HG02840 (cell line): ENCODE measurements around the gene RSF1.

Experiments used
- ATAC-seq: cut with Tn5 transposase; IDR thresholded peaks from one replicate; pipeline ENCODE4 v1.9.1; 2021; ENCODE audit warnings: mild to moderate bottlenecking, moderate library complexity, moderate number of reproducible peaks; ENCODE audit not compliant: unreplicated experiment, low FRiP score

The RSF1 gene

DNA sequence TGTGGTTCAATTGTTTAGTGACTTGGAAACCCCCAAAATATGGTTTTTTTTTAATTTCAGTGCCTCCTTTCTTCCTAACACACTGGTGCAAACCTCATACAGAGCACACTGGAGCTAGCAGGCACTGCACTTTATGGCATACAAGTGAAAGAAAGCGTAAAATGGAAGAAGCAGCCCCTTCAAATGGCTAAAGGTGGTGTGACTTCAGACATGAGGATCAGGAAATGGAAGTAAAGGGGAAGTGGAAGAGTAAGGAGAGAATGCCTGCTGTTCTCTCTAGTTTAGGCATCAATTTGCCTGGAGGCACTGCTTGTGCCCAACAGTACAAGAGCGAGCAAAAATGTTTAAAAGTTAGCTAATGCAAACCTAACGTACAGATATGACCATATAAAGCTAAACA is 5.7 kb downstream of the RSF1 start:
- ATAC-seq, result no peak

DNA sequence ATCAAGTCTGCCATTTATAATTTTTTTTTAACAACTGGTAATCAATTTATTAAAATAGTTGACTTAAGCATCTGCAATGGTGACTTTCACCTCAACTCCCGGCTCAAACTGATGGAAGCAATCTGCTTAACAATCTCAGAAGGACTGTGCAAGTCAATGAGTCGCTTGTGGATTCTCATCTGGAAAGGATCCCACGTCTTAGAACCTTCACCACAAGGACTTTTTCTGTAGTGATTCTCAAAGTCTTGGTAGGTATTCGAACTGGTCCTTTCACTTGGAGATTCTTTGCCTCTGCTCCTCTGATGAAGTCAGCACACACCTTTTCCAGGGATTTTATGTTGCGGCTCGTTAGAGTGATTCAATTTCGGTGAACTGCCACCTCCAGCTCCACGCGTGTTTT is 7.3 kb downstream of the RSF1 start:
- ATAC-seq, result no peak

DNA sequence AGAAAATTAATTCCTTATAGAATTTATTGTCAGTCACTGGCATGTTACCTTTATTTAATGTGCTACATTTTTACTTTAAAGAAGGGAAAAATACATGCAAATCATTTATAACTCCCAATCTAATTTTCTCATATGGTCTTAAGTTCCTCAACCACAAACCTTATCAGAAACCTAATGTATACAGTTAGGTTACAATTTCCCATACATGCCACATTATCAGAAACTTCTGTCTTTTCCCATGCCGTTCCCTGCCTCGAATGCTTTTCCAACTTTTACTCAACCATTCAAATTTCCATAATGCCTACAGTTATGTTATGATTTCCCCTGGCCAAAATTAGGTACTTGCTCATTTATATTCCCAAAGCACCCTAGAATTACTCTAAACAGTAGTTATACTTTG is 13.5 kb downstream of the RSF1 start:
- no peak for ATAC-seq

DNA sequence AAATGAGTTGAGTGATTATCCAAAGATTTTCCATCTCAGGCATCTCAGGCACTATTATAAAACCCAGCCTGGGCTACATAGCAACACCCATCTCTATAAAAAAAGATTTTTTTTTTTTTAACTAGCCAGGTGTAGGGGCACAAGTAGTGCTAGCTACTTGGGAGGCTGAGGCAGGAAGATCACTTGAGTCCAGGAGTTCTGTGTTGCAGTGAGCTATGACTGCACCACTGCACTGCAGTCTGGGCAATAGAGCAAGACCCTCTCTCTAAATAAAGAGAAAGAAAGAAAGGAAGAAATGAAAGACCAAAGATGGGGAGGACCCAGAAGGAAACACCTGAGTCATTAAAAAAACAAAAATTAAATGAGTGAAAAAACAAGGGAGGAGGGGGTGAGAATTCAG is 14.1 kb downstream of the RSF1 start:
- no peak for ATAC-seq

DNA sequence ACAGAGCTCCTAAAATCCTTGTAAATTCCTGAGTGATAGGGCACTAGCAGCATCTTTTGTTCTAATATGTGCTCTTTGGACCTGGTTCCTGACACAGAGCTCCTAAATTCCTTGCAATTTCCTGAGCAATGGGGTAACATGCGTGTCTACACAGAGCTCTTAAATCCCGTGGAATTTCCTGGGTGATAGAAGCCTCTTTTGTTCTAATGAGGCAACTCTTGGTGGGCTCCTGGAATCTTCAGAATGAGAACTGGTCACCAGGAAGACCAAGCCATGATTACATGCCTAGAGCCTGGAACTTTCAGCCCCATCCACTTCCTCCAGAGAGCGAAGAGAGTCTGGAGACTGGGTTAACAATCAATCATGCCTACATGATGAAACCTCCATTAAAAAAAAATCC is 19.0 kb downstream of the RSF1 start:
- ATAC-seq, result no peak

GRCh38 chr11:77800449-77800848 is 20.1 kb downstream of the RSF1 start:
- no peak for ATAC-seq

- ATAC-seq, result no peak
Observed at GRCh38 chr11:77799338-77799737, 21.2 kb downstream of the RSF1 start.

GRCh38 chr11:77793972-77794371 is 26.6 kb downstream of the RSF1 start:
- ATAC-seq, result no peak

DNA sequence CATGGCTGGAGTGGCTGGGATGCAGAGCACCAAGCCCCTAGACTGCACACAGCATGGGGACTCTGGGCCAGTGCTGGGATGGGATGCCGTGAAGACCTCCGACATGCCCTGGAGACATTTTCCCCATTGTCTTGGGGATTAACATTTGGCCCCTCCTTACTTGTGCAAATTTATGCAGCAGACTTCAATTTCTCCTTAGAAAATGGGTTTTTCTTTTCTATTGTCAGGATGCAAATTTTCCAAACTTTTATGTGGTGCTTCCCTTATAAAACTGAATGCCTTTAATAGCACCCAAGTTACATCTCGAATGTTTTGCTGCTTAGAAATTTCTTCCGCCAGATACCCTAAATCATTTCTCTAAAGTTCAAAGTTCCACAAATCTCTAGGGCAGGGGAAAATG is 29.2 kb downstream of the RSF1 start:
- no peak for ATAC-seq

- ATAC-seq, result no peak
Observed at GRCh38 chr11:77789731-77790476, 30.6 kb downstream of the RSF1 start.

GRCh38 chr11:77789061-77789730 is 31.3 kb downstream of the RSF1 start:
- no peak for ATAC-seq

DNA sequence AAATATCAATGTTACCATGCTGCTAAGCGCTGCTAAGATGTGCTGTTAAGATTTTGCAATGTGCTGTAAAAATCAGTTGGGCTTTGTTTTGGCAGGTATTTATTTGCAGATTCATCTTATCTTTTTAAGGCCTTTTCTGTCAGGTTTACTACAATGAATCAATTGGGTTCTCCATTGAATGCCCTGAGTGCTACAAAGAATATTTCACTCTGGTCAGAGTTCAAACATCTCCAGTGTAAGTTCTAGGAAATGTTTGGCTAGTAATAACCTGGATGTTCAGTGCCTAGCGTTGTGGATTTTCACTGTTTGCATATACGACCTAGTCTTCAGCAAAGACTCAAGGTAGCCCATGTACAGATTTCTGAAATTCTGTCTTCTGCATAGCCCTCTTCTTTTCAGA is 36.0 kb downstream of the RSF1 start:
- no peak for ATAC-seq

- ATAC-seq, result no peak
Observed at GRCh38 chr11:77783025-77783424, 37.5 kb downstream of the RSF1 start.

DNA sequence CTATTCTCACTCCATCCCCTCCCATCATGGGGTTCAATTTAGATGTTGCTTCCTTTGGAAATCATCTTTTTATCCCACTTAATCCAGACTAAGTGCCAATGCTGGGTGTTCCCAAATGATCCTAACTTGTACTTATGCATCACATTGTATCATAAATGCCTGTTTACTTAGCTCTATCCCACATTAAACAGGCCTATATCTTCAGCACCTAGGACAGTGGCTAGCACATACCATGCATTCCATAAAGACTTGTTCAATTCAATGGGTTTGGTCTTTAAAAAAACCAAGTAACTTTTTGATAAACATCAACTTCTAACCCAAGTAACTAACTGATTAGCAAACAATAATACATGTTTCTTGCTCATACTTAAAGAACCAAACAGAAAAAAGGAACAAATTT is 40.6 kb downstream of the RSF1 start:
- ATAC-seq, result no peak

GRCh38 chr11:77778549-77778948 is 42.0 kb downstream of the RSF1 start:
- no peak for ATAC-seq

GRCh38 chr11:77778118-77778517 is 42.4 kb downstream of the RSF1 start:
- no peak for ATAC-seq

- no peak for ATAC-seq
Observed at GRCh38 chr11:77776455-77776854, 44.1 kb downstream of the RSF1 start.

- no peak for ATAC-seq
Observed at GRCh38 chr11:77775936-77776335, 44.6 kb downstream of the RSF1 start.

GRCh38 chr11:77771135-77771534 is 49.4 kb downstream of the RSF1 start:
- ATAC-seq, result no peak

GRCh38 chr11:77770629-77771028 is 49.9 kb downstream of the RSF1 start:
- no peak for ATAC-seq

- ATAC-seq, result no peak
Observed at GRCh38 chr11:77762426-77762825, 58.1 kb downstream of the RSF1 start.

DNA sequence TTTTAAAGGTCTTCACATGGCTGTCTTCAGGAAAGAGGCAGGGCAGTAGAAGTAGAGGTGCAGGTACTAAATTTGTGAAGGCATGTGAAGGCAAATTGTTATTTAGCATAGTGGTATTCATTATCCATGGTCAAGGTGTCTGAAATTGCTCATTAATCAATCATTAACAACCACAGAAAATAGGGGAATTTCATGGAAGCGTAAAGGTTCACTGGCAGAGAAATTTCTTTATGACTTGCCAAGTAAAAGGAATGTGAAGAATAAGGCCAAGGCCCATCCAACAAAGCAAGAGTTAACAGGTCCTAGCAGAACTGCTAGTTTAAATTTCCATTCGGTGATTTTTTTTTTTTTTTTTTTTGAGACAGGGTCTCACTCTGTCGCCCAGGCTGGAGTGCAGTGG is 59.0 kb downstream of the RSF1 start:
- ATAC-seq, result no peak
